GM12891 (cell line): Measurements from ENCODE around the gene PAIP2.

Experiments
- POLR2A ChIP-seq: IDR thresholded peaks from 2 replicates; pipeline ENCODE4 v1.6.1; 2011; ENCODE audit warnings: low read depth, low read length, control low read depth
- POLR2AphosphoS5 ChIP-seq: IDR thresholded peaks from 2 replicates; pipeline ENCODE4 v1.6.1; 2011; ENCODE audit warnings: low read depth, low read length, control low read depth
- POU2F2 ChIP-seq: IDR thresholded peaks from 2 replicates; pipeline ENCODE4 v1.6.1; 2011; ENCODE audit warnings: low read depth, mild to moderate bottlenecking, control low read depth, low read length, moderate library complexity
- SPI1 ChIP-seq: IDR thresholded peaks from 2 replicates; pipeline ENCODE4 v1.6.1; 2011; ENCODE audit warnings: low read depth, low read length, control low read depth
- TAF1 ChIP-seq: IDR thresholded peaks from 2 replicates; pipeline ENCODE4 v1.6.1; 2011; ENCODE audit warnings: low read depth, low read length, control low read depth

DNA sequence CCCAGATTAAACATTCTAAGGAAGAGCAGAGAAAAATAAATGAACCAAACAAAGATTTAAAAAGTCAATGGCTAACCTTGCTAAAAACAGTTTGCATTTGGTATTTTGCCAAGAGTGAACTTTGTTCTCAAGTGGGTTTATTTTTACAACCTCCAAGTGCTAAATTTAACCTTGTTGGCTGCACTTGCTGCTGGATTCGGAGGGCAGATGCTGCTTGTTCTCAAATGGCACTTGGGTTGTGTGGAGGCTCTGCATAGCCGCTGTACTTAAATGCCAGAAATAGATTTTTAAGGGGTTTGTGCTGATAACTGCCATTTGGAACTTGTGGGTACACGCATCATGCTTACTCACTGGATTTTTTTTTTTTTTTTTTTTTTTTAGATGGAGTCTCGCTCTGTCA lies 75.6 kb downstream of the PAIP2 start:
- TF ChIP-seq TAF1 (no peak), POLR2AphosphoS5 (no peak), POLR2A (no peak), POU2F2 (no peak), SPI1 (no peak)
